HG03103 (cell line): ENCODE measurements around the gene LDLRAD3.

Experiments
- ATAC-seq: cut with Tn5 transposase; IDR thresholded peaks from one replicate; pipeline ENCODE4 v1.9.1; 2021; ENCODE audit warnings: low read depth; ENCODE audit not compliant: unreplicated experiment

The LDLRAD3 gene

DNA sequence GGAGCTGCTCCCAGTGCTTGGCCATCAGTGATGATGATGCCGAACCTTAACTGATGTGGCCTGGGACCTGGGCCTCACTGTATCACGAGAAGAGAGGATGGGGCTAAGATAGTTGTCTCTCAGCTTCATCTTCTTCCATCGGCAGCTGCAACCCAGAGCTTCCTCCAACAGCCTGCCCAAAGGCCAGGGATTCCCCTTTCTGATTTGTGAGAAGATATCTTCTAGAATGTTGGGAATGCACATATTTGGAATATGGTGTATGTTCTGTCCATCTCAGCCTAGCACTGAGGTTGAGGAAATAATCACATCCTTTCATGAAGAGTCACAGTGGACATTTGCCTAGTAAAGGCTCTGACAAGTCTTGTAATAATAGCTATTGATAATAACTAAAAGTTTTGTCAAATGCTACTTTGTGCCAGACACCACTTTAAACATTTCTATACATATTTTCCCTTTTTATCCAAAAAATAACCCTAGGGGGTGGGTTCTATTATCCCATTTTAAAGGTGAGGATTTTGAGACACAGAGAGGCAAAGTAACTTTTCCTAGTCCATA, 272.3 kb downstream of the LDLRAD3 start:
- no peak for ATAC-seq

GRCh38 chr11:36218283-36218921, 274.5 kb downstream of the LDLRAD3 start:
- ATAC-seq = no peak

- ATAC-seq = no peak
Observed at GRCh38 chr11:36219996-36220395, 276.1 kb downstream of the LDLRAD3 start.

- ATAC-seq = no peak
Observed at GRCh38 chr11:36222831-36223635, 279.2 kb downstream of the LDLRAD3 start.

- ATAC-seq = no peak
Observed at GRCh38 chr11:36224209-36224882, 280.5 kb downstream of the LDLRAD3 start.

DNA sequence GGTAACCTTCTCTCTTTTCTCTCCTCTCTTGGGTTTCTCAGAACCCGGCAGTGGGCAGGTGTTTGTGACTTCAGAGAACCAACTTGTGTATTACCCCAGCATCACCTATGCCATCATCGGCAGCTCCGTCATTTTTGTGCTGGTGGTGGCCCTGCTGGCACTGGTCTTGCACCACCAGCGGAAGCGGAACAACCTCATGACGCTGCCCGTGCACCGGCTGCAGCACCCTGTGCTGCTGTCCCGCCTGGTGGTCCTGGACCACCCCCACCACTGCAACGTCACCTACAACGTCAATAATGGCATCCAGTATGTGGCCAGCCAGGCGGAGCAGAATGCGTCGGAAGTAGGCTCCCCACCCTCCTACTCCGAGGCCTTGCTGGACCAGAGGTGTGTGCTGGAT, 283.2 kb downstream of the LDLRAD3 start:
- no peak for ATAC-seq

GRCh38 chr11:36228689-36229088, 284.8 kb downstream of the LDLRAD3 start:
- no peak for ATAC-seq

DNA sequence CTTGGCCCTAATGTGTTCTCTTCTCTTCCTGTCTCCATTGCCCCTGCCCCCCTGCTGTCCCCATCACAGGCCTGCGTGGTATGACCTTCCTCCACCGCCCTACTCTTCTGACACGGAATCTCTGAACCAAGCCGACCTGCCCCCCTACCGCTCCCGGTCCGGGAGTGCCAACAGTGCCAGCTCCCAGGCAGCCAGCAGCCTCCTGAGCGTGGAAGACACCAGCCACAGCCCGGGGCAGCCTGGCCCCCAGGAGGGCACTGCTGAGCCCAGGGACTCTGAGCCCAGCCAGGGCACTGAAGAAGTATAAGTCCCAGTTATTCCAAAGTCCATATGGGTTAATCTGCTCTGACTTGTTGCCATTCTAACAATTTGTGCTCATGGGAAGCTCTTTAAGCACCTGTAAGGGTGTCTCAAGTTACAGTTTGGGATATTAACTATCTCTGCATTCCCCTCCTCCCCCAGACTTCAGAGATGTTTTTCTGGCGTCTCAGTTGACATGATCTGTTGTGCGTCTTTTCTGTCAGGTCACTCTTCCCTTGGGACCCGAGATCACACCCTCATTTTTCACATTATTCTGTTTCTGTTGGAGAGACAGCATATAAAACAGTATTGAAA, 285.3 kb downstream of the LDLRAD3 start:
- ATAC-seq = no peak

- no peak for ATAC-seq
Observed at GRCh38 chr11:36230779-36231699, 287.2 kb downstream of the LDLRAD3 start.

GRCh38 chr11:36233204-36233603, 289.3 kb downstream of the LDLRAD3 start:
- ATAC-seq = no peak

DNA sequence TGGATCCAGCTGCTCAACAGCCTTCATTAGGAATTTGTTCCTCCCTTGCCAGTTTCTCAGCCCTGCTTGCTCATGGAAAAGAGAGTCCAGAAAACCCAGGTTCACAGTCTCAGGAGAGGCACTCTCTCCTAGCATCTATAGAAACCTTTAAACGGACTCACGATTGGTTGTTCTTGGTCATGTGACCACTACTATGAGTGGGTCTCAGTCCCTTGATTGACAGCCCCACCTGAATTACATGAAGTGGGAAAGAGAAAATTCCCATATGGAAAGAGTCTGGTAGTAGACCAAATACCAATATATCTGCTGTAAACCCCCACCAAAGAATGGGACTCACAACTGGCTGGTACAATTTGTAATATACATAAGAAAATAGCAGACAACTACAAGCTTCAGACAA, 291.0 kb downstream of the LDLRAD3 start:
- ATAC-seq = no peak

GRCh38 chr11:36235750-36236149, 291.9 kb downstream of the LDLRAD3 start:
- no peak for ATAC-seq

DNA sequence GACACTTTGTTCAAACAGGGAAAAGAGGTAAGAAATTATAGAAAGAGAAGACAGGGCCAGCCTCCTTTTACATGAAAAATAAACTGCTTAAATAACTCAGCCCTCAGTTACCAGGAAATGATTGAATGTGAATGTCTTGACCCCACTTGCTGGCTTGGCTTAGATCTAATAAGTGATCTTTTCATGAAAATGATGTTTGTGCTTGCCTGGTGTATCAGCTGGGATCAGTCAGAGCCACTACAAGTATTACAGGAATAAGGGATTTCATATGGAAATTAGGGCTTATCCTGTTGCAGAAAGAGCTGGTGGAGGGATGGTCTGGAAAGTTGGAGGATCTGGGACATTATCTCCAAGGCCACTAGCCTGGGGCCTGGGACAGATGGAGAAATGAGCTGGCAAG, 293.5 kb downstream of the LDLRAD3 start:
- no peak for ATAC-seq

GRCh38 chr11:36238036-36238631, 294.3 kb downstream of the LDLRAD3 start:
- no peak for ATAC-seq

DNA sequence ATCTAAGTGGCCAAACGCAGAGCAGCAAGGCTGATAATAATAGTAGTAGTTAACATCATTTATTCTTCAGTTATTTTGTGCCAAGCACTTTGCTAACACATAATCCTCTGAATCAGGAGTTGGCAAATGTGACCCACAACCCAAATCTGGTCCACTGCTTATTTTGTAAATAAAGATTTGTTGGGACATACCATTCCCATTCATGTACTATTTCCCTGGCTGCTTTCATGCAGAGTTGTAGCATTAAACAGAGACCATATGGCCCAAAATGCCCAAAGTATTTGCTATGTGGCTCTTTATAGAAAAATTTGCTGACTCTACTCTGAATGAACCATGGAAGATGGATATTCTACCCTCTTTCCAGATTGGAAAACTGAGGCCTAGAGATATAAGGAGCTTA, 295.0 kb downstream of the LDLRAD3 start:
- ATAC-seq = no peak

DNA sequence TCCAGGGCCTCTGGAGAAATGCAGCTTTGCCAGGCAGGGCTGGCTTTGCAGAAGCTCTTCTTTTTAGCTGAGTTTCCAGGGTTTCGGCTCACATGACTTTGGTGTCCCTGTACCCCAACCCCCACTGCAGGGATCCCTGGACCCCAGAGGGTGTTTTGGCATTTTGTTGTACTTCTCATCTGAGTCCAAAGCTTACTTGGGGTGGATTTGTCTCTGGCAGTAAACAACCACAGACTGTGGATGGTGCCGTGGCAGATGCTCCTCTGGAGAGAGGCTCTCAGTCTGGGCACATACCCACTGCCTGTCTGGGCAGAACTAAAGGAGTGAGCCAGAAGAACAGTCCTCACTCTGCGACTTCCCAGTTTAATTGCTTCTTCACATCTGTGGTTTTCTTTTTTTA, 295.8 kb downstream of the LDLRAD3 start:
- ATAC-seq = no peak

DNA sequence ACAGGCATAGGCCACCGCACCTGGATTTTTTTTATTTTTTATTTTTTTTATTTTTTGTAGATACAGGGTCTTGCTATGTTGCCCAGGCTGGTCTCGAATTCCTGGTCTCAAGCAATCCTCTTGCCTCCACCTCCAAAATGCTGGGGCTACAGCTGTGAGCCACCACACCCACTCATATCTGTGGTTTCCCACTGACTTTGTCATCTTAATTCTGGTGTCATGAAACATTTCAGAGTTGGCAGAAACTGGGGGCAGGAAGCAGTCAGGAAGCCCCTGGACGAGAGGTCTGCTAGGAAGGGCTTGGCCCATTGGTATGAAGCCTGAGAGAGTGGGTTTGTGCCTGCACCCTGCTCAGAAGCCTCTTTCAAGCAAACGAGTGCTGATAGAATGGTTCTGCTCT, 296.3 kb downstream of the LDLRAD3 start:
- no peak for ATAC-seq

GRCh38 chr11:36240801-36241200, 296.9 kb downstream of the LDLRAD3 start:
- no peak for ATAC-seq

- no peak for ATAC-seq
Observed at GRCh38 chr11:36241497-36241896, 297.6 kb downstream of the LDLRAD3 start.
